ENCODE results near the gene UNCX.

- TF ChIP-seq EGR1 (IDR thresholded peaks at IDR 0.05; ENCODE audit: low read depth) (no peak), POLR2A (IDR thresholded peaks at IDR 0.05; ENCODE audit: borderline replicate concordance, extremely low read depth, insufficient read depth, insufficient read length) (no peak), CEBPB (IDR thresholded peaks at IDR 0.05; ENCODE audit: low read depth) (no peak), CTCF (IDR thresholded peaks at IDR 0.05 in 2 of 3, conservative IDR thresholded peaks at IDR 0.05 in 1 of 3; ENCODE audit: borderline replicate concordance in 1 of 3, insufficient read depth in 1 of 3, low read depth in 2 of 3, low read length in 2 of 3) (no peak), FOSL1 (IDR thresholded peaks at IDR 0.05; ENCODE audit: low read depth) (no peak), ATF3 (IDR thresholded peaks at IDR 0.05) (no peak), MAX (IDR thresholded peaks at IDR 0.05) (no peak), SIN3A (IDR thresholded peaks at IDR 0.05; ENCODE audit: low read depth) (no peak)
Observed at GRCh38 chr7:1209097-1209496, 23.6 kb upstream of the UNCX start.

Measured in HCT116 (cell line).